ENCODE results near the gene PGD.
"Not testable (repeated sequence)": the region's sequence is repeated elsewhere in the genome, so short reads cannot be mapped to it uniquely, and the experiment has no call there.

The PGD gene

DNA sequence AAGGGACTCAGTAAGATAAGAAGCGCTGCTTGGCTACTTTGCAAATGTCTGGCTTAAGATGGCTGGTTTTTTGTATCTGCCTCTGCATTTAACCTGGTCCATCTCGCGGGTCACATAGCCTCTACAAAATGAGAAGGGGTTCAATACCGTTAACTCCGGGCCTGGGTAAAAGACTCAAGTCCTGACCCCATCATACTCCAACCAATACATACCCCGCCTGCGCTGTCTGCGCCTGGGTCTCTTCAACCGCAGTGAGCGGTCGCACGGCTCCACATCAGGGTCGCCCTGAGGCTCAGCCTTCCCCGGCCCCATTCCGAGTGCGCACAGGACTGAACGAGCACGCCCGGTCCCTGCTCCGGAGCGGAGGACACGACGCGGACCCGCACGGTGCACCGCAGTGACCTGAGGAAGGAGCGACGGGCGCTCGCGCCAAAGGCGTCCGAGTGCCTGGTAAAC lies 558 bp upstream of the PGD start:
- DNase-seq (ENCODE audit: low read depth in 2 of 3, low spot score in 2 of 3): no peak

DNA sequence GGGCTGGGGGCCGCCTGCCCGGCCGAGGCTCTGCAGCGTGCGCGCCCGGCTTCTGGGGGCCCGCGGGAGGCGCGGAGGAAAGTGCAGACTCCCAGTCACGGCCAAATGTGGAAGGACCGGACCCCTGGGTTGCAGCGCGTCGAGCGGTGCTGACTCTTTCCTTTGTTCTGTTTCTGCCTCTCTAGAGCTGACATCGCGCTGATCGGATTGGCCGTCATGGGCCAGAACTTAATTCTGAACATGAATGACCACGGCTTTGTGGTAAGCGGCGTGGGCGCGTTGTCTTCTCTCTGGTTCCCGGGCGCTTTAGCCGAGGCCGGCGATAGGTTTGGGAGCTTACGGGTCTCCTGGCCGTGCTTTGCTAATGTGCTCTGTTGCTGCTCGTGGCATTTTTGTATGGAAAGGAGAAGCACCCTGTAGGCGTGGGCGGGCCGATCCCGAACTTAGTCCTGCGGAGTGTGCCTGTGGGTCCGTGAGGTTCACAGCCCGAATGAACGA lies 629 bp downstream of the PGD start:
- peak in 2 of 3 experiments; percentile 3 to 8 for DNase-seq (ENCODE audit: low read depth in 2 of 3, low spot score in 2 of 3)

DNA sequence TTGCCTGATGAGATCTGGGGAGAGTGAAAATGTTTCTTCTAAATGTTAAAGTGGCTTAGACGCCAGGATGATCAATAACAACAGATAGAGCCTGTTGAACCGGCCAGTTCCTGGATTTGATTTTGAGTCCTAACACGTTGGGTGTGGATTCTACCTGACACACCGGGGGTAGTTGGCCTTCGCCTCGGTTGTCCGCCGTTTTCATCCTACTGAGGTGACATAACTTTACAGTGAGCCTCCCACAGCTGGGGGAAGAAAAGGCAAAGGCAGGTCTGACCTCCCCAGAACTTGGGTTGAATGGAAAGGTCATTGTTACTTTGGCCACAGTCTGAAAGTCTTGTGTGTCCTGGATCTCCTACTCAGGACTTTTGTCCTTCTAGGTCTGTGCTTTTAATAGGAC lies 1.1 kb downstream of the PGD start:
- DNase-seq (ENCODE audit: low read depth in 2 of 3, low spot score in 2 of 3): no peak

DNA sequence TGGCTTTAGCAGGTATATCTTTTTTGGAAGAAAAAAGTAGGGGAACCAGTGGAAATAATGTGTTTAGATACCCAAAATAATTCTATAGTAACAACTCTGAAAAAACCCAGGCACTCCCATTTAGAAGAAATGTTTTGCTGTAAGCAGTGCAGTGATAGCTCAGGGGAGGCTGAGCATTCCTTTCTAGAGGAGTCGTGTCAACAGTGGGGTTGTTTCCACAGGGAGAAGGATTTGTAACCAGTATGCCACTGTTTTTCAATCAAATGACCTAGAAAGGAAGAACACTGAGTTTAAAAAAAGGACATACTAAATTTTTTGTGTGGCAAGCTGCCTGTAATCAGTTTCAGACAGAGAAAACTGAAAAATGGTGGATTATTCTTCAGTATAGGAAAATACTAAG lies 2.4 kb downstream of the PGD start:
- DNase-seq (ENCODE audit: low read depth in 2 of 3, low spot score in 2 of 3): no peak

DNA sequence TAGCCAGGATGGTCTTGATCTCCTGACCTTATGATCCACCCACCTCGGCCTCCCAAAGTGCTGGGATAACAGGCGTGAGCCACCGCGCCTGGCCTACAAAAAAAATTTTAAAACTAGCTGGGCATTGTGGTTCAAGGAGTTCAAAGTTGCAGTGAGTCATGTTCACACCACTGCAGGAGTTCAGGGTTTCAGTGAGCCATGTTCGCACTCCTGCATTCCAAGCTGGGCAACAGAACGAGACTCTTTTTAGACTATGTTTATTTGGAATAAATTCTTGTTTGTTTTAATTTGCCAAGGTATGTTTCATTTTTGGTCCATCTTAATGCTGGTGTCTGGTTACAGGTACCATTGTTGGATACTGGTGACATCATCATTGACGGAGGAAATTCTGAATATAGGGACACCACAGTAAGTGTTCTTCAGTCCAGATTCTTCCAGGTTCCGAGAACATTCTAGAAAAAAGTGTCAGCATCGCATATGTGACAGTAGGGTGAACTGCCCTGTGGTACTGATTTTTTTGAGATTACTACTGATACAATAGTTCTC lies 3.9 kb downstream of the PGD start:
- DNase-seq (ENCODE audit: low read depth in 2 of 3, low spot score in 2 of 3): no peak

DNA sequence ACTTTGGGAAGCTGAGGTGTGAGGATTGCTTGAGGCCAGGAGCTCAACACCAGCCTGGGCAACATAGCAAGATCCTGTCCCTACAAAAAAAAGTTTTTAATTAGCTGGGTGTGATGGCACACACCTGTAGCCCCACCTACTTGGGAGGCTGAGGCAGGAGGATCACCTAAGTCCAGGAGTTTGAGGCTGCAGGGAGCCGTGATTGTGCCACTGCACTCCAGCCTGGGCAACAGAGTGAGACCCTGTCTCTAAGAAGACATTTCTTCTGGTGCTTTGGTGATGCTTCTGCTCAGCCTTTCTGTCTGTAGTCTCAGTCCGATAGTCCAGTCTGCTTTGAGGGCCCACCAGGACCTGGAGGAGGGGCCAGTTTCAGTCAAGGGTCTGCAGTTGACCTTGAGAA lies 8.3 kb downstream of the PGD start:
- DNase-seq (ENCODE audit: low read depth in 2 of 3, low spot score in 2 of 3): no peak

DNA sequence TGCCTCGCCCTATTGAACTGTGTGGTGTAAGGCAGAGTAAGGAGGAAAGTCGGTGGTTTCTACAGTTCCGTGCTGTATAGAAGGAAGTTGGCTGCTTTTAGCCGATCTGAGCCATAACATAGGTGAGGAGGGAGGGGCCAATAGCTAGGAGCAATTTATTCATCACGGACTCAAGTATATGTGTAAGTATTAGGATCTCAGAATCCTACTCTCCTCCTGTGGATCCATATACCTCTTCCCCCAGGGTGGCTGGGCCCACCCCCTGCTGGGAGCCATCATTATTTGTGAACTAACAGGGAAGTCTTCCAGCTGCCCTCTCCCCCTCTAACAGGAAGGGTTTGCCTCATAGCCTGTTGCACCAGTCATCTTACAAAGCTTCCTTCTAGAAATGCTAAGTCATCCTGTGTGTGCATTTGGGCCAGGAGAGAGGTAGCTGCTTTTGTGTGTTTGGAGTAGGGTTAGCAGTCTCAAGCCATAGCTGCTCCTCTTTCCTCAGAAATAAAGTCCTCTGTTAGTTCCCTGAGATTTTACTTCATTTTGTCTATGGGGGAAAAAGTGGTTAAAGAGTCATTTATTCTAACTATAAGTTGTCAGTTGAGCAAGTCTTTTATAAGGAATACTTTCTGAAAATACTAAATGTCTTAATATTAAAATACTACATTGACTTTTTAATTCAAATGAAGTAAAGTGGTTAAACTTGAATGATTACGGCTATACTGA lies 16.5 kb downstream of the PGD start:
- no peak for DNase-seq (ENCODE audit: low read depth in 2 of 3, low spot score in 2 of 3)

DNA sequence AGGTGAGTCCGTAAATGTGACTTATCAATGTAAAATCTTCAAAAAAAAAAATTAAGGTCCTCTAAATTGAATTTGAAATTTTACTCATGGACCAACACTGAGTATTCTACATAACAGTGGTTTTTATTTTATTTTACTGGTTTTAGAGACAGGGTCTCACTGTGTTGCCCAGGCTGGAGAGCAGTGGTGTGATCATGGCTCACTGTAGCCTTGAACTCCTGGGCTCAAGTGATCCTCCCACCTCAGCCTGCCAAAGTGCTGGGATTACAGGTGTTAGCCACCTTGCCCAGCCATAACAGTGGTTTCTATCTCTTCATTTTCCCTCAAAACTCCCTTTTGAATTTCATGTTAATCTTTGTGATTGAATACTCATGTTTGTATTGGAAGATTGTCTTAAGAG lies 17.1 kb downstream of the PGD start:
- DNase-seq (ENCODE audit: low read depth in 2 of 3, low spot score in 2 of 3): not testable (repeated sequence)

DNA sequence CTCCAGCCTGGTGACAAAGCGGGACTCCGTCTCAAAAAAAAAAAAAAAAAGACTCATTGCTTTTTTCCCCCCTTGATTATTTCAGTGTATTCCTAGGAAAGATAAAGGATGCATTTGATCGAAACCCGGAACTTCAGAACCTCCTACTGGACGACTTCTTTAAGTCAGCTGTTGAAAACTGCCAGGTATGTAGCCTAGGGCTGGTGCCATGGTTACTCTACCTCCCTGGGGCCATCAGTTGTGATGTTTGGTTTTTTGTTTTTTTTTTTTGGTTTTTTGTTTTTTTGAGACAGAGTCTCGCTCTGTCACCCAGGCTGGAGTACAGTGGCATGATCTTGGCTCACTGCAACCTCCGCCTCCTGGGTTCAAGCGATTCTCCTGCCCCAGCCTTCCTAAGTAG lies 19.9 kb downstream of the PGD start:
- not testable (repeated sequence) for DNase-seq (ENCODE audit: low read depth in 2 of 3, low spot score in 2 of 3)

DNA sequence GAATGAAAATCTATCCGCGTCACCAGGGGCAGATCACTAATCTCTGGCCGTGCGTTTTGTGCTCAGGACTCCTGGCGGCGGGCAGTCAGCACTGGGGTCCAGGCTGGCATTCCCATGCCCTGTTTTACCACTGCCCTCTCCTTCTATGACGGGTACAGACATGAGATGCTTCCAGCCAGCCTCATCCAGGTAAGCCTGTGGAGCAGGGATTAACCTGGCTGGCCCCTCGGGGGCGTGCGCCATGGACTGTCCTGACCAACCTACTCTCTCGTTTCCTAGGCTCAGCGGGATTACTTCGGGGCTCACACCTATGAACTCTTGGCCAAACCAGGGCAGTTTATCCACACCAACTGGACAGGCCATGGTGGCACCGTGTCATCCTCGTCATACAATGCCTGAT lies 20.5 kb downstream of the PGD start:
- no peak for DNase-seq (ENCODE audit: low read depth in 2 of 3, low spot score in 2 of 3)

DNA sequence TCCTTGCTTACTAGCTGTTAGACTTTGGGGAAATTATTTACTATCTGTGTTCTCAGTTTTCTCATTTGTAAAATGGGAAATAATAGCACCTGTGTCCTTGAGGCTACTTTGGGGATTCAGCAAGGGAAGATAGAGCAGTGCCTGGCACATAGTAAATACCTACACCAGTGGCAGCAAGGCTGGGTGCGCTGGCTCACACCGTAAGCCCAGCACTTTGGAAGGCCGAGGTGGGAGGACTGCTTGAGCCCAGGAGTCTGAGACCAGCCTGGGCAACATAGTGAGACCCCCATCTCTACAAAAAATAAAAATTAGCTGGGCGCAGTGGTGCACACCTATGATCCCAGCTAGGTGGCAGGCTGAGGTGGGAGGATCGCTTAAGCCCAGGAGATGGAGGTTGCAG lies 22.8 kb downstream of the PGD start:
- no peak for DNase-seq (ENCODE audit: low read depth in 2 of 3, low spot score in 2 of 3)

DNA sequence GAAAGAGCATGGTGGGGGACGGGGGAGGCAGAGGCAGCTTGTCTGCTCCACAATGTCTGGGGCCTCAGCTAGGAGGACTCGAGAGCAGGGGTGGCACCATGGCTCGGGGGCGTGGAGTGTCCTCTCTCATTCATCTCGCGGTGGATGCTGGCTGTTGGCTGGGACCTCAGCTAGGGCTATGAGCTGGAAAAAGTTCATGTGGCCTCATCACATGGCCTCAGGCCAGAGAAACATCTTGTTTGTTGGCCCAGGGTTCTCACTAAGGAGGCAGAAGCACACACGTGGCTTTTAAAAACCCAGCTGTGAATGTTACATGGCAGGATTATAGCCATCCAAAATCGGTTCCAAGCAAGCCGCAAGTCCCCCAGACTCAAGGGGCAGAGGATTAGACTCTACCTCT lies 25.2 kb downstream of the PGD start:
- DNase-seq (ENCODE audit: low read depth in 2 of 3, low spot score in 2 of 3): no peak

DNA sequence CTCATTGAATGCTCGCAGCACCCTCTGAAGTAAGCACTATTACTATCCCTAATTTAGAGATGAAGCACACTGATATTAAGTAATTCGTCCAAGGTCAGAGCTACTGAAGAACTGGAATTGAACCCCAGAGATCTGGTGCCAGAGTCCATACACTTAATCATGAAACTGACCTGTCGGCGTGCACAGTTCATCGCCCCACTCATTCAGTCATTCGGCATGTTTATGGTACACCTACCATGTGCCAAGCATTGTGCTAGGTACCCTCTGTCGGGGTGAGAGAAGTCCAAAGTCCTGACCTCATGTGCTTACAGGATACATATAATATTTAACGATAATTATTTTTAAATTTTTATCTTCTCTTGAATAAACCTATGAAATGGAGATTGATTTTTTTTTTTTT lies 25.8 kb downstream of the PGD start:
- DNase-seq (ENCODE audit: low read depth in 2 of 3, low spot score in 2 of 3): no peak

DNA sequence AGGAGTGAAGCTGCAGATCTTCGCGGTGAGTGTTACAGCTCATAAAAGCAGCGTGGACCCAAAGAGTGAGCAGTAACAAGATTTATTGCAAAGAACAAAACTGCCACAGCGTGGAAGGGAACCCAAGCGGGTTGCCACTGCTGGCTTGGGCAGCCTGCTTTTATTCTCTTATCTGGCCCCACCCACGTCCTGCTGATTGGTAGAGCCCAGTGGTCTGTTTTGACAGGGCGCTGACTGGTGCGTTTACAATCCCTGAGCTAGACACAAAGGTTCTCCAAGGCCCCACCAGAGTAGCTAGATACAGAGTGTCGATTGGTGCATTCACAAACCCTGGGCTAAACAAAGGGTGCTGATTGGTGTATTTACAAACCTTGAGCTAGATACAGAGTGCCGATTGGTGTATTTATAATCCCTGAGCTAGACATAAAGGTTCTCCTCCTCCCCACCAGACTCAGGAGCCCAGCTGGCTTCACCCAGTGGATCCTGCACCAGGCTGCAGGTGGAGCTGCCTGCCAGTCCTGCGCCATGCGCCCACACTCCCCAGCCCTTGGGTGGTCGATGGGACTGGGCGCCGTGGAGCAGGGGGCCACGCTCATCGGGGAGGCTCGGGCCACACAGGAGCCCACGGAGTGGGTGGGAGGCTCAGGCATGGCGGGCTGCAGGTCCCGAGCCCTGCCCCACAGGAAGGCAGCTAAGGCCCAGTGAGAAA lies 27.1 kb downstream of the PGD start:
- not testable (repeated sequence) for DNase-seq (ENCODE audit: low read depth in 2 of 3, low spot score in 2 of 3)

DNA sequence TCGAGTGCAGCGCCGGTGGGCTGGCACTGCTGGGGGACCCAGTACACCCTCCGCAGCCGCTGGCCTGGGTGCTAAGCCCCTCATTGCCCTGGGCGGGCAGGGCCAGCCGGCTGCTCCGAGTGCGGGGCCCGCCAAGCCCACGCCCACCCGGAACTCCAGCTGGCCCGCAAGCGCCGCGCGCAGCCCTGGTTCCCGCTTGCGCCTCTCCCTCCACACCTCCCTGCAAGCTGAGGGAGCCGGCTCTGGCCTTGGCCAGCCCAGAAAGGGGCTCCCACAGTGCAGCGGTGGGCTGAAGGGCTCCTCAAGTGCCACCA lies 27.6 kb downstream of the PGD start:
- not testable (repeated sequence) for DNase-seq (ENCODE audit: low read depth in 2 of 3, low spot score in 2 of 3)

DNA sequence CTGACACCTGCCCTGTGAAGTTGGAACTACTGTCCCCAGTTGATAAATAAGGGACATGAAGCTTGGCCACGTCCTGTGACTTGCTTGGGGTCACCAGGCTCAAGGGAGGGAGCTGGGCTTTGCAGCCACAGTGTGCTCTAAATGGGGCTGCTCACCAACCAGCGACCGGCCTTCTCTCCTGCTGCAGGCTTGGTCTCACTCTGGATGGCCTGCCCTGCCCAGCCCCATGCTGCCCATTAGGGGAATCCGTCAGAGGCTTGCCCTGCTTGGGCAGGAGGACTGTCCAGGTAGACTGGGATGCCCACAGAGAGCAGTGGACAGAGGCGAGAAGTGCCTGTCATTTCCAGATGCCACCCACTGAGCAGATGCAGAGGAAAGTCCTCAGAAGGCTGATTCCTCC lies 30.1 kb downstream of the PGD start:
- DNase-seq (ENCODE audit: low read depth in 2 of 3, low spot score in 2 of 3): no peak

DNA sequence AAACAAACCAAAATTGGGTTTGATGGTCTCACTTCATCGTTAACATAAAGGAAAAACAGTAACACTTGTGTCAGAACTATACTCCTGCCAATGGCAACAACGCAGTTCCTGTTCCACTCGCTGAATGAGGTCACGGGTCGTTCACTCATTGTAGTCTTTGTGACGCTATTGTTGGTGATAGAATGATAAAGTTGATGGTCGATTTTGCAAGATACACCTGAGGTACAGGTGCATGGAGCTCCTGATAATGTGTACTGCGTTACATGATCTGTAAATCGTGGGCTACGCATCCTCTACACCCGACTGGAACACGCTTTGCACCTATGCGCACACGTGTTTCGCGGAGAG lies 31.0 kb downstream of the PGD start:
- no peak for DNase-seq (ENCODE audit: low read depth in 2 of 3, low spot score in 2 of 3)

DNA sequence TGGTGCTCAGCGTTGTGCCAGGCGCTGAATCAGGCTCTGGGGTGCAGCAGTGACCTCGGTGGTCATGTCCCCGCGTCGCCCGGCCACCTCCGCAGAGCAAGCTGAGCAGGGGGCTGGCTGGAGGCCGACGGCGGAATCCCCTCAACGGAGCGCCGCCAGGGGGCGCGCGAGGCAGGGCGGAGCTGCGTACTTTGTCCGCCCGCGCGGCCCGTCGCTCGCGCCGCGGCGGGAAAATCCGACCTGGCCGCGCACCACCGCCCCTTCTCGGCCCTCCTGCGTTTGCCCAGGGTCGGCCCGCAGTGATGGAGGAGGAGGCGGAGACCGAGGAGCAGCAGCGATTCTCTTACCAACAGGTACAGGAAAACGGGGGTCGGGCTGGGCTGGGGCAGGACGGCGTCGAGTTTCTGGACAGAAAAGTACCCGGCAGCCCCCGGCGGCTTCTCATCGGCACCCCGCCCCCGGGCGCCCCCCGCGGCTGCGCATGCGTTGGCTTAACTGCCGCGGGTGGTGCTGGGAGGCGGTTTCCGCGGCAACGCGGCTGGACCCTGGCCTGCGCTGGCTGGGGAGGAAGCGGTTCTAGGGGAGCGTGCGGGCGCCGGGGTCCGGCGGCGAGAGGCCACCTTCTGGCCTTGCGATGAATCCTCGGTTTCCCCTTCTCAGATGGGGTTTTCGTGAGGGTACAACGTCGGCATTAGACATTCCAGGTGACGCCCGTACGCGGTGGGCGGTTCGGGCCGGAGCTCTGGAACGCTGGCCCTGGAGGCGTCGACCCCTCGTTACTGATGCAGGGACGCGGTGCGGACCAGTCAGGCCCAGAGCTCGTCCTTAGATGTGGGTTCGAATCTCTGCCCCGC lies 31.6 kb downstream of the PGD start, which contains the start of gene CENPS:
Gene CENPS (plus strand): TSS at position 218 of the 854 bp plus-strand sequence. CDS start 85 bp downstream, at position 303.
- DNase-seq (ENCODE audit: low read depth in 2 of 3, low spot score in 2 of 3): peak; percentile 86 to 87 (median 86)

DNA sequence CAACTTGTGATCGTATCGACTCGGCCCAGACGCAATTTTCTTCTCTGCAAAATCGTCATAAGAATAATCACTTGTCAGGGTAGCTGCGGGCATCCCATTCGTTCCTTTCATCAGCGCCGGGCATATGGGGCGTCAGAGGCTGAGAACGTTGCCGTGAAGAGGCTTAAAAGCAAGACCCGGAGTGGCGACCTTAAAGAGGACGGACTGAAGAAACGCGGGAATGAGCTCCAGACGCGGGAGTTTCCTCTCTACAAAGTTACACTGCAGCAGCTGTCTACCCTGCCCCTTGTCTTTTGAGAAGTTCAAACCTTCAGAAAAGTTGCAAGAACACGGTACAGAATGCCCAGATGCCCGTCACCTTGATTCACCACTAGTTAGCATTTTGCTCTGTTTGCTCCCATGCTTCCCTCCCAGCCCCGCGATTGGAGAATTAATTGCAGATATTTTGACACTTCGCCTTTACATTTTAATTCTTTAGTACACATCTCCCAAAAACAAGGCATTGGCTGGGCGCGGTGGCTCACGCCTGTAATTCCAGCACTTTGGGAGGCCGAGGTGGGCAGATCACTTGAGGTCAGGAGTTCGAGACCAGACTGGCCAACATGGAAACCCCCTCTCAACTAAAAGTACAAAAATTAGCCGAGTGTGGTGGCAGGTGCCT lies 32.3 kb downstream of the PGD start:
- no peak for DNase-seq (ENCODE audit: low read depth in 2 of 3, low spot score in 2 of 3)

DNA sequence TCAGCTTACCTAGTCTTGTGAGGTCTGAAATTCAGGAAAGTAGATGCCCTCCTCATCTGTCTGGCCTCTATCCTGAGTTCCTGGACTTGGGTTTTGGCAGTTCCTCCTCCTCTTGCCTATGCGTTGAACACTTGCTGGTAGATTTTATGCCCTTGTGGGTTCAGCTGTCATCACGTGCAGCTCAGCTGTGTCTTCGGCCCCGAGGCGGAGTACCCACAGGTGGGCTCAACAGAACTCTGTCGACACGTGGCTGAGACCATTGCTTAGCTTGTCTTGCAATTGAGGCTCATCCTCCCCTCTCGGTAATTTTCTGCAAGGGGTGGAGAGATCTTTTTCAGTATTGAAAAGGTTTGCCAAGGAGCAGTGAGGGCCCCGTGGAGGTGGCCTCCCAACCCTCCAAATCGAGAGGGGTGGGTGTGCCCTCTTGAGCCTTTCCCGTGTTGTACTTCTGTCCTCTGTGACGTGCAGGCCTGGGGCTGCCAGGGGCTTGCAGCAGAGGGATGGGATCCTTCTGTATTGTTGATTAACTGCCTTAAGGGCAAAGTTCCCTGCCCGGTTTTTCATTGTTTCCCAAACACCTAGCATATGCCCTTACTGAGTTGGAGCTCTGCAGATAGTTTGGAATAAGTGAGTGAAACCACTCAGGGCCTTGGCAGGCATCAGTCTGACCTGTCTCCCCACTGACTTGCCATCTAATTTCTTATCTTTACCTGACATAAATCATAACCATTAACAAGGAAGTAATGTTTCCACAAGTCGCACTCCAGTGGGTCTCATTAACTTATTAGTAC lies 34.2 kb downstream of the PGD start:
- DNase-seq (ENCODE audit: low read depth in 2 of 3, low spot score in 2 of 3): no peak
